Measurements from ENCODE around the gene PSMB8. TPM values are rescaled to one million over a fixed set of nuclear protein-coding genes. Genes with fewer than 3 reads are reported as not detected.

PSMB8 gene
- total RNA-seq, 1 donor from 2014 or later, result 45.5 TPM

- peak overlapping the region; percentile 58 for H3K4me3 Mint-ChIP-seq (ENCODE audit: unreplicated experiment)
- Histone ChIP-seq H4K20me1 (ENCODE audit: insufficient read depth, low read length) (no peaks in the 10 kb centered on the region), H3K4me2 (ENCODE audit: low read length) (no peak overlapping the region), H3K4me1 (ENCODE audit: insufficient read depth, low read length) (peaks cover 4% of the 10 kb centered on the region), H3K79me2 (ENCODE audit: insufficient read depth, low read length) (no peaks in the 10 kb centered on the region), H3K4me3 (ENCODE audit: insufficient read depth, low read depth, low read length) (no peak overlapping the region), H2AFZ (ENCODE audit: low read depth, low read length) (no peak overlapping the region), H3K9me3 (ENCODE audit: insufficient read depth, low read depth, low read length) (no peaks in the 10 kb centered on the region), H3K36me3 (ENCODE audit: insufficient read depth, low read length) (no peaks in the 10 kb centered on the region), H3K27me3 (ENCODE audit: insufficient read depth, low read length) (no peaks in the 10 kb centered on the region), H3K27ac (ENCODE audit: low read depth, low read length) (no peak overlapping the region), H3K9ac (ENCODE audit: low read length) (no peak overlapping the region)
- TF ChIP-seq EZH2 (IDR thresholded peaks at IDR 0.05; ENCODE audit: insufficient read depth, low read length), result no peak
- TF ChIP-seq CTCF (IDR thresholded peaks at IDR 0.05; ENCODE audit: insufficient read depth, low read depth, low read length), result no peak
- no peaks in the 10 kb centered on the region for H3K9me3 Mint-ChIP-seq (ENCODE audit: unreplicated experiment)
- H3K4me1 Mint-ChIP-seq (ENCODE audit: low read depth, unreplicated experiment), result no peaks in the 10 kb centered on the region
- DNase-seq (ENCODE audit: low read depth) (no peak), FAIRE-seq (no peak)
- no peaks in the 10 kb centered on the region for H3K27me3 Mint-ChIP-seq (ENCODE audit: low read depth, unreplicated experiment)
- no peak overlapping the region for H3K27ac Mint-ChIP-seq (ENCODE audit: unreplicated experiment)
- H3K36me3 Mint-ChIP-seq (ENCODE audit: low read depth, unreplicated experiment), result no peaks in the 10 kb centered on the region
Measured at GRCh38 chr6:32888576-32888975, 44.7 kb upstream of the PSMB8 start.

- Mint-ChIP-seq H3K4me1 (ENCODE audit: low read depth, unreplicated experiment) (no peaks in the 10 kb centered on the region), H3K4me3 (ENCODE audit: unreplicated experiment) (peak overlapping the region; percentile 65), H3K27ac (ENCODE audit: unreplicated experiment) (no peak overlapping the region), H3K9me3 (ENCODE audit: unreplicated experiment) (no peaks in the 10 kb centered on the region), H3K36me3 (ENCODE audit: low read depth, unreplicated experiment) (no peaks in the 10 kb centered on the region), H3K27me3 (ENCODE audit: low read depth, unreplicated experiment) (no peaks in the 10 kb centered on the region)
- TF ChIP-seq EZH2 (IDR thresholded peaks at IDR 0.05; ENCODE audit: insufficient read depth, low read length) (no peak), CTCF (IDR thresholded peaks at IDR 0.05; ENCODE audit: insufficient read depth, low read depth, low read length) (no peak)
- no peak for FAIRE-seq
- no peak overlapping the region for H3K27ac ChIP-seq (ENCODE audit: low read depth, low read length)
- H3K9ac ChIP-seq (ENCODE audit: low read length), result no peak overlapping the region
- no peak for DNase-seq (ENCODE audit: low read depth)
- H3K79me2 ChIP-seq (ENCODE audit: insufficient read depth, low read length), result no peaks in the 10 kb centered on the region
- no peaks in the 10 kb centered on the region for H3K9me3 ChIP-seq (ENCODE audit: insufficient read depth, low read depth, low read length)
- no peaks in the 10 kb centered on the region for H4K20me1 ChIP-seq (ENCODE audit: insufficient read depth, low read length)
- H3K4me2 ChIP-seq (ENCODE audit: low read length), result no peak overlapping the region
- H3K4me1 ChIP-seq (ENCODE audit: insufficient read depth, low read length), result peaks cover 4% of the 10 kb centered on the region
- H3K27me3 ChIP-seq (ENCODE audit: insufficient read depth, low read length), result no peaks in the 10 kb centered on the region
- no peaks in the 10 kb centered on the region for H3K36me3 ChIP-seq (ENCODE audit: insufficient read depth, low read length)
- H3K4me3 ChIP-seq (ENCODE audit: insufficient read depth, low read depth, low read length), result no peak overlapping the region
- H2AFZ ChIP-seq (ENCODE audit: low read depth, low read length), result no peak overlapping the region
Measured at GRCh38 chr6:32887616-32888015, 43.8 kb upstream of the PSMB8 start.

- Mint-ChIP-seq H3K36me3 (ENCODE audit: low read depth, unreplicated experiment) (no peaks in the 10 kb centered on the region), H3K27ac (ENCODE audit: unreplicated experiment) (no peak overlapping the region), H3K4me1 (ENCODE audit: low read depth, unreplicated experiment) (peaks cover 3% of the 10 kb centered on the region), H3K9me3 (ENCODE audit: unreplicated experiment) (no peaks in the 10 kb centered on the region), H3K27me3 (ENCODE audit: low read depth, unreplicated experiment) (no peaks in the 10 kb centered on the region), H3K4me3 (ENCODE audit: unreplicated experiment) (no peak overlapping the region)
- Histone ChIP-seq H3K9ac (ENCODE audit: low read length) (no peak overlapping the region), H4K20me1 (ENCODE audit: insufficient read depth, low read length) (no peaks in the 10 kb centered on the region), H3K9me3 (ENCODE audit: insufficient read depth, low read depth, low read length) (no peaks in the 10 kb centered on the region), H3K27ac (ENCODE audit: low read depth, low read length) (no peak overlapping the region), H3K4me2 (ENCODE audit: low read length) (no peak overlapping the region), H3K4me1 (ENCODE audit: insufficient read depth, low read length) (peaks cover 7% of the 10 kb centered on the region), H3K36me3 (ENCODE audit: insufficient read depth, low read length) (no peaks in the 10 kb centered on the region), H3K27me3 (ENCODE audit: insufficient read depth, low read length) (no peaks in the 10 kb centered on the region), H3K4me3 (ENCODE audit: insufficient read depth, low read depth, low read length) (no peak overlapping the region), H3K79me2 (ENCODE audit: insufficient read depth, low read length) (no peaks in the 10 kb centered on the region), H2AFZ (ENCODE audit: low read depth, low read length) (no peak overlapping the region)
- DNase-seq (ENCODE audit: low read depth), result peak; percentile 58
- FAIRE-seq, result no peak
- no peak for TF ChIP-seq EZH2 (IDR thresholded peaks at IDR 0.05; ENCODE audit: insufficient read depth, low read length)
- TF ChIP-seq CTCF (IDR thresholded peaks at IDR 0.05; ENCODE audit: insufficient read depth, low read depth, low read length), result no peak
Measured at GRCh38 chr6:32886681-32887383, 43.0 kb upstream of the PSMB8 start.
